Ishikawa (cell line): Measurements from ENCODE around the gene LDLRAD2.

Source experiments
- CEBPB ChIP-seq: IDR thresholded peaks from 2 replicates; pipeline ENCODE4 v1.6.1; 2012
- CREB1 ChIP-seq: IDR thresholded peaks from 2 replicates; pipeline ENCODE4 v1.6.1; 2012; ENCODE audit warnings: low read depth
- EGR1 ChIP-seq: IDR thresholded peaks from 2 replicates; pipeline ENCODE4 v1.6.1; 2012
- EP300 ChIP-seq: IDR thresholded peaks from 2 replicates; pipeline ENCODE4 v1.6.1; 2012; ENCODE audit warnings: borderline replicate concordance
- FOXM1 ChIP-seq: IDR thresholded peaks from 2 replicates; pipeline ENCODE4 v1.6.1; 2012; ENCODE audit warnings: low read depth, borderline replicate concordance
- MAX ChIP-seq: IDR thresholded peaks from 2 replicates; pipeline ENCODE4 v1.6.1; 2012
- NFIC ChIP-seq: IDR thresholded peaks from 2 replicates; pipeline ENCODE4 v1.6.1; 2012
- RAD21 ChIP-seq: IDR thresholded peaks from 2 replicates; pipeline ENCODE4 v1.6.1; 2012; ENCODE audit warnings: low read depth
- REST ChIP-seq: IDR thresholded peaks from 2 replicates; pipeline ENCODE4 v1.6.1; 2012; ENCODE audit warnings: low read depth, mild to moderate bottlenecking
- TAF1 ChIP-seq: IDR thresholded peaks from 2 replicates; pipeline ENCODE4 v1.6.1; 2012; ENCODE audit warnings: low read depth, mild to moderate bottlenecking
- TCF12 ChIP-seq: IDR thresholded peaks from 2 replicates; pipeline ENCODE4 v1.6.1; 2012; ENCODE audit warnings: low read depth
- TEAD4 ChIP-seq: IDR thresholded peaks from 2 replicates; pipeline ENCODE4 v1.6.1; 2012
- YY1 ChIP-seq: IDR thresholded peaks from 2 replicates; pipeline ENCODE4 v1.6.1; 2012; ENCODE audit warnings: low read depth
- ZBTB7A ChIP-seq: IDR thresholded peaks from 2 replicates; pipeline ENCODE4 v1.6.1; 2012; ENCODE audit warnings: low read depth
- TF ChIP-seq, protein P1 (sequence below): IDR thresholded peaks from 2 replicates; pipeline ENCODE4 v1.6.1; 2012

LDLRAD2 gene

GRCh38 chr1:21860971-21861370, 48.9 kb downstream of the LDLRAD2 start:
- TF ChIP-seq, protein P1, sequence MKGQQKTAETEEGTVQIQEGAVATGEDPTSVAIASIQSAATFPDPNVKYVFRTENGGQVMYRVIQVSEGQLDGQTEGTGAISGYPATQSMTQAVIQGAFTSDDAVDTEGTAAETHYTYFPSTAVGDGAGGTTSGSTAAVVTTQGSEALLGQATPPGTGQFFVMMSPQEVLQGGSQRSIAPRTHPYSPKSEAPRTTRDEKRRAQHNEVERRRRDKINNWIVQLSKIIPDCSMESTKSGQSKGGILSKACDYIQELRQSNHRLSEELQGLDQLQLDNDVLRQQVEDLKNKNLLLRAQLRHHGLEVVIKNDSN: no peak
- TF ChIP-seq TCF12 (no peak), FOXM1 (no peak), TEAD4 (no peak), CEBPB (no peak), CREB1 (no peak), TAF1 (no peak), NFIC (no peak), ZBTB7A (no peak), MAX (no peak), REST (no peak)

DNA sequence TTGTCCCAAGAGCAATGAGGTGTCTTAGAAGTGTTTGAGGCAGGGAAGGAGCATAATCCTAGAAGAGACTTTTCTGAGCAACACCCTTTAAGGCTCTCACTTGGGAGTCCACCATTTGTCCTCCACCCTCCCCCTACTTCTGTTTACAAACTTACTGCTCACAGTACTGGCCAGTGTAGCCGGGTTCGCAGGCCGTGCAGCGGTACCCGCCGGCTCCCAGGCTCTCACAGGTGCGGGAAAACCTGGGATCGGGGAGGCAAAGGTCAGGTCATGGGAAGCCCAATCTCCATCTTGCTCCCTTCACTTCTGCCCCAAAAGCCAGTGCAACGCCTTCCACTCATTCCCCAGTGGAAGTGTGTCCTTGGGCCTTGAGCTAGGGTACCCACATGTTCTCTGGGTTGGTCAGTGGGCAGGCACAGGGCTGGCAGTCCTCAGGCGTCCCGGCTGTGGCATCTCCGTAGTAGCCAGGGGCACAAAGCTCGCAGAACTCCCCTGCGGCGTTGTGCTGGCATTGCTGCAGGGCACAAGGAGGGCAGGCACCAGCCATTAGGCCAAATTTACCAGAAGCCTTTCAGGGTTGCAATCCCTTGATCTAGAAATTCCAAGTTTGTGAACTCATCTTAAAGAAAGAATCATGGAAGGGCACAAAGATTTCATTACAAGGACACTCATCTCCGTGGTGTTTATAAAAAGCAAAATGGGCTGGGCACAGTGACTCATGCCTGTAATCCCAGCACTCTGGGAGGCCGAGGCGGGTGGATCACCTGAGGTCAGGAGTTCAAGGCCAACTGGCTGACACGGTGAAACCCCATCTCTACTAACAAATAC, 49.8 kb downstream of the LDLRAD2 start:
- TF ChIP-seq YY1: no peak
- no peak for TF ChIP-seq TEAD4
- TF ChIP-seq FOXM1: no peak
- TF ChIP-seq CREB1: no peak
- TF ChIP-seq ZBTB7A: no peak

DNA sequence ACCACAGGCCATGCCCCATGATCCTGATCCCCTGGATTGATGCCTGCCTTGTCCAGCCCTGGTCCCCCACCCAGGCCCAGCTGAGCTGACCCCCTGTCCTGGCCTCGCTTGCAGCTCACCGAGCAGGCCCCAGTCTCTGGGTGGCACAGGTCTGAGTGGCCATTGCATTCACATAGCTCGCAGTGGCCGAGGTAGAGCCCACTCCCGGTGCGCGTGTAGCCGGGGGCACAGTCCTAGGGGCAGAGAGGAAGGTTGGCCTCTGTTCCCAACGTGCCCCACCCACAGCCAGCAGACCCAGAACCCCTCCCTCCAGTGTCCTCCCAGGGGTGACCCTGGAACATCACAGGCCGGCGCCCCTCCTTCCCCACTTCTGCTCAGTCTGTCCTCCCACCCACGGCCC, 51.9 kb downstream of the LDLRAD2 start:
- TF ChIP-seq YY1 (no peak), EGR1 (no peak), FOXM1 (no peak), CEBPB (no peak), RAD21 (no peak), REST (no peak)
- TF ChIP-seq, protein P1: no peak

DNA sequence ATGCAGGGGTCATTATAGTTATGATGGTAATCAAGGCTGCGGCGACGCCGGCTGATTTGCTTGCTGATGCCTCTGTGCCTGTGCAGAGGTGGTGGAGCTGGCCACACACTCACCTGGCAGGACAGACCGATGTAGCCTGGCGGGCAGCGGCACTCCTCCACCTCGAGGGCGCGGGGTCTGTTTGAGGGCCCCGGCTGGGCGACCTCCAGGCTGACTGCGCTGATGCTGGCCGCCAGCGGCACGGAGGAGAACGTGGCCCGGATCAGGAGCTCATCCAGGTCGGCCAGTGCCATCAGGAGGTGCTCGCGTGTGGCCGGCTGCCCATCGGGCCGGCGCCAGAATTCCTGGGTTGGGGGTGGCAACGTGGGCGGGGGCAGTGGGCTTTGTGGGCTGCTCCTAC, 52.7 kb downstream of the LDLRAD2 start:
- no peak for TF ChIP-seq EGR1
- no peak for TF ChIP-seq FOXM1
- TF ChIP-seq CEBPB: no peak
- TF ChIP-seq ZBTB7A: no peak
- no peak for TF ChIP-seq REST
- TF ChIP-seq TAF1: no peak
- no peak for TF ChIP-seq MAX
- no peak for TF ChIP-seq EP300
- TF ChIP-seq TCF12: no peak
- TF ChIP-seq RAD21: no peak
- TF ChIP-seq TEAD4: no peak

- TF ChIP-seq REST (no peak), CREB1 (no peak), TAF1 (no peak), TEAD4 (no peak), NFIC (no peak)
Measured at GRCh38 chr1:21865609-21865942, 53.5 kb downstream of the LDLRAD2 start.
